Islet of Langerhans (tissue), 1 donor: ENCODE measurements around the gene LPAR4.
"Not testable (repeated sequence)": the region's sequence is repeated elsewhere in the genome, so short reads cannot be mapped to it uniquely, and the experiment has no call there.

Experiments used
- FAIRE-seq: peaks from one replicate; lab custom pipeline; 2011; peaks lifted over from hg19 to GRCh38; lab: Jason Lieb, UNC

LPAR4 gene

GRCh38 chrX:78747489-78747888 lies at the start of gene LPAR4:
Gene LPAR4, plus strand, starts transcription at chrX:78747720. Its CDS starts 7,150 bp downstream, at chrX:78754870.
- FAIRE-seq, result no peak

GRCh38 chrX:78706071-78706470 lies 41.4 kb upstream of the LPAR4 start:
- no peak for FAIRE-seq

- no peak for FAIRE-seq
Observed at GRCh38 chrX:78708262-78708661, 39.3 kb upstream of the LPAR4 start.

GRCh38 chrX:78708816-78709215 lies 38.7 kb upstream of the LPAR4 start:
- FAIRE-seq, result no peak

GRCh38 chrX:78710171-78710570 lies 37.3 kb upstream of the LPAR4 start:
- no peak for FAIRE-seq

GRCh38 chrX:78712336-78712735 lies 35.2 kb upstream of the LPAR4 start:
- FAIRE-seq, result no peak

GRCh38 chrX:78725287-78725686 lies 22.2 kb upstream of the LPAR4 start:
- FAIRE-seq, result no peak

GRCh38 chrX:78746496-78746895 lies 1.0 kb upstream of the LPAR4 start:
- no peak for FAIRE-seq

- peak; percentile 74 for FAIRE-seq
Observed at GRCh38 chrX:78747971-78748370, 451 bp downstream of the LPAR4 start.

GRCh38 chrX:78748846-78749245 lies 1.3 kb downstream of the LPAR4 start:
- FAIRE-seq, result no peak

- no peak for FAIRE-seq
Observed at GRCh38 chrX:78753571-78753970, 6.1 kb downstream of the LPAR4 start.

- FAIRE-seq, result no peak
Observed at GRCh38 chrX:78754917-78755316, 7.4 kb downstream of the LPAR4 start.

- no peak for FAIRE-seq
Observed at GRCh38 chrX:78759081-78759480, 11.6 kb downstream of the LPAR4 start.

GRCh38 chrX:78769101-78769755 lies 21.7 kb downstream of the LPAR4 start:
- no peak for FAIRE-seq

- no peak for FAIRE-seq
Observed at GRCh38 chrX:78769946-78770345, 22.4 kb downstream of the LPAR4 start.

- FAIRE-seq, result no peak
Observed at GRCh38 chrX:78796916-78797315, 49.4 kb downstream of the LPAR4 start.

GRCh38 chrX:78800114-78800513 lies 52.6 kb downstream of the LPAR4 start:
- FAIRE-seq, result no peak

- no peak for FAIRE-seq
Observed at GRCh38 chrX:78800694-78801093, 53.2 kb downstream of the LPAR4 start.

GRCh38 chrX:78801522-78801921 lies 54.0 kb downstream of the LPAR4 start:
- no peak for FAIRE-seq

- not testable (repeated sequence) for FAIRE-seq
Observed at GRCh38 chrX:78802526-78802925, 55.0 kb downstream of the LPAR4 start.
